ENCODE data around the gene FHOD3. TPM values are rescaled to one million over a fixed set of nuclear protein-coding genes. Genes with fewer than 3 reads are reported as not detected.

FHOD3 gene
- total and polyA plus RNA-seq, 2 of the 8 experiments (the other 6 are each of a cell fraction or from before 2014, with no cell fraction given): 9.7 to 10.5 TPM

DNA sequence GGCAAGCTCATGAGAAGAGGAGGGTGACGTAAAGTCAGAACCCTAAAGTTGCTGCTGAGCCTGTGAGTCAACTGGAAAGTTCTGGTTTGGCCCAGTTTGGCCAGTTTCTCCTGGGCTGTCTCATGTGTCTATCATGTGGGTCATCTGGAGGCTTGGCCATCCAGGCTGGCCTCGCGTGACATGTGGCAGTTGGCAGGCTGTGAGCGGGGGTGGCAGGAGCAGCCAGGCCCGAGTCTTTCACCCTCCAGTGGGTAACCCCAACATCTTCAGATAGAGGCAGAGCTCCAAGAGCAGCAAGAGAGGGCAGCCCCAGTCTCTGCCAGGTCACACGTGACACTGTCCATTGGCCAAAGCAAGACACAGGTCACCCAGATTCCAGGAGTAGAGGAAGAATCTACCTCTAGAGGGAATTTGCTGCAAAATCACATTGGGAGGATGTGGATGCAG lies 51.5 kb downstream of the FHOD3 start (continued):
- no peak for TF ChIP-seq JUN (IDR thresholded peaks at IDR 0.05; ENCODE audit: low read depth, low read length)
- no peak for TF ChIP-seq SP1 (IDR thresholded peaks at IDR 0.05; ENCODE audit: low read depth, low read length)
- TF ChIP-seq KDM1A (IDR thresholded peaks at IDR 0.05; ENCODE audit: borderline replicate concordance, low read length): no peak
- TF ChIP-seq TAF1 (IDR thresholded peaks at IDR 0.05; ENCODE audit: low read depth, low read length): no peak
- TF ChIP-seq NRF1 (IDR thresholded peaks at IDR 0.05; ENCODE audit: low read depth, low read length): no peak
- no peak for TF ChIP-seq POU5F1 (IDR thresholded peaks at IDR 0.05; ENCODE audit: low read depth, low read length)
- no peak for TF ChIP-seq NANOG (IDR thresholded peaks at IDR 0.05; ENCODE audit: insufficient read depth, low read depth, low read length, poor library complexity, severe bottlenecking)
- no peak for TF ChIP-seq SP2 (IDR thresholded peaks at IDR 0.05; ENCODE audit: low read length)
